NCI-H2171 (cell line): ENCODE measurements around the gene LSM3.

Experiments
- DNase-seq: peaks from one replicate; lab custom pipeline; 2025; lab: John Stamatoyannopoulos, UW

The LSM3 gene

DNA sequence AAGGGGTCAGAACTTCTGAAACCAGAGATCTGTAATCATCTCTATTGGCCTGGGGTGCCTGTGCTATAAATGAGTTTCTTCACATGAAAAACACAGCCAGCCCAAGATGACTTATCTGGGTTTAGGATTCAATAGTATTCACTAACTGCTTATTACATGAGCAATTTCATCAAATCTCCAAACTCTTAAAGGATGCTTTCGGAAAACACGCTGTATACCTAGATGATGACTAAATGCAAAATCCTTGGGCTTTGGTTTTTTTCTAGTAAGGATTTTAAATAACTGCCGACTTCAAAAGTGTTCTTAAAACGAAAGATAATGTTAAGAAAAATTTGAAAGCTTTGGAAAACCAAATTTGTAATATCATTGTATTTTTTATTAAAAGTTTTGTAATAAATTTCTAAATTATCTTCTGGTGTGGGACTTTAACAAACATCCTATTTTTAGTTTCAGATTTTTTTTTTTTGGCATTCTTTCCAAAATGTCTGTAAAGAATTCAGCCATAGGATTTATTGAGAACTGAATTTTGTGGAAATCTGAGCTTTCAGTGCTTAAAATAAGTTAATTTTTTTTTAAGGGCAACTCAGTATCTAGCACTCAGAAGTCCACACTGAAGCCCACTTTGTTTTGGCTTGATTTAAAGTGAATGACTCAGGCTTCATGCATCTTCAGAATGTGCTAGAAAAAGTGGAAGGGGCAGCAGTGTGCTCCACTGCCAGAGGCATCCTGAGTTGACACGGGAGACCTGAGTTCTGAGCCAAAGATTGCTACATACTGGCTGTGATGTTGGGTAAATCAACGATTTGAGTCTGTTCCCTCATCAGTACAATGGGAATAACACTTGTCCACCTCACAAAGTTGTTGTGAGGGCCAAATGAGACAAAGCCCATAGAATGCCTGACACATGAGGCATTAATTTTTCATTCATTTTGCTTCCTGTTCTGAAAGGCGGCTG is 35.1 kb upstream of the LSM3 start:
- no peak for DNase-seq

GRCh38 chr3:14144423-14145075 is 34.1 kb upstream of the LSM3 start:
- DNase-seq: no peak

DNA sequence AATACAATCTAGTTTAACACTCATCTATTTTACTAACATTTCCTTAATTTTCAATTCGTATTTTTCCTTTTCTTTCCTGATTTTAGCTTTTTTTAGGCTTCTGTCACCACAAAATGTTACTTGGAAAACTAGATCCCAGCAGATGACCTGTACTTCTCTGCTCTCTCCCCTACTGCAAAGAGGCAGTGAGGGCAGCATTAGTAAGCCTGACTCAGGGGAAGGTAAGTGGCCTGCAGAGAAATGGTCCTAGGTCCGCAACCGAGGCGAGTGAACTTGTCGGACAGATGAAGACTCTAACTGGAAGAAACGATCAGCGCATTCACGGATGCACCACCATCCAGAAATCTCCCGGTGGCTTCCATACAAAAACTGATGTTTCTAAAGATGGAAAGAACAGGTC is 33.4 kb upstream of the LSM3 start:
- DNase-seq: no peak

GRCh38 chr3:14145670-14146380 is 32.8 kb upstream of the LSM3 start:
- no peak for DNase-seq

DNA sequence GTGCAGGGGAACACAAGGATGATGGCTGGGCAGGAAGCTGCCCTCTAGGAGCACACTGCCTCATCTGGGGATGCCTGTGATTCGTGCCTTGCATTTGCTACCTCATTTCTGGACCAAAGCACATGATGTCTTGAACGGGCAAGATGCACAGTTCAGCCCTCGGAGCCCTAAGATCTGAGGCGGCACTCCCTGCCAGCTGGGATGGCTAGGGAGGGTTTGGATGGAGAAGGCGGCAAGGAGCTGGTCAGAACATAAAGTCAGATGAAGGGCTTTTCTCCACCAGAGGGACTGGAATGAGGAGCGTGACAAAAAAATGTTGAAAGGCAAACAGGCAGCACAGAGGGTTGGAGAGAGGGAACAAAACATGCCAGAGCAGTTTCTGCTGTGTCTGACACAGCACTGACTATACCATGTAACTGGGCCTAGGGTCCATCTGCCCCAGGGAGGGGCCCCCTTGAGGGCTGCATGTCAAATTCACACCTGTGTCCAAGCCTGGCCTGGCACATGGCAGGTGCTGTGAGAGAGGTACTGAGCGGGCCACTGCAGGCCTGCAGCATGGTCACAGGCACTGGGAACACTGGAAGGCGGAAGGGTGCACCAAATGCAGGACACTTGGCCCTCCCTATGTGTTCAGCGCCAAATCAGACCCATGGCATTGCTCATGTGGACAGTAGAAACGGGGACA is 32.1 kb upstream of the LSM3 start:
- DNase-seq: no peak

- no peak for DNase-seq
Observed at GRCh38 chr3:14147066-14147435, 31.6 kb upstream of the LSM3 start.

DNA sequence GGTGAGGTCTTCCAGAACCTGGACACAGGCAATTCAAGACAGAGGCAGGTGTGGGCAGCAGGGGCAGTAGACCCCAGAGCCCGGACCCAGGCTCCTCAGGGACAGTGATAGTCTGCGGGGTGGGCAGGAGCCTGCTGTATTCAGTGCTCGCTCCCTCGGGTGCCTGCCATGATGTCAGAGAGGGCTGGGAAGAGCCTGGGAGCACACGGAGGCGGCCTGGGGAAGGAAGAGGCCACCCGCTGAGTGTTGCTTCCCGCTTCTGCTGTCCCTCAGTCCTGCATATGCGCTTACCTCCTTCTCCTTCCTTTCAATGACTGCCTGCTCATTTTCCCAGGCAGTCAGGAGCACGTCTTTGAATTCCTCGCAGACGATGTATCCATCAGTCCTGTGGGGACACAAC is 31.0 kb upstream of the LSM3 start:
- DNase-seq: no peak

DNA sequence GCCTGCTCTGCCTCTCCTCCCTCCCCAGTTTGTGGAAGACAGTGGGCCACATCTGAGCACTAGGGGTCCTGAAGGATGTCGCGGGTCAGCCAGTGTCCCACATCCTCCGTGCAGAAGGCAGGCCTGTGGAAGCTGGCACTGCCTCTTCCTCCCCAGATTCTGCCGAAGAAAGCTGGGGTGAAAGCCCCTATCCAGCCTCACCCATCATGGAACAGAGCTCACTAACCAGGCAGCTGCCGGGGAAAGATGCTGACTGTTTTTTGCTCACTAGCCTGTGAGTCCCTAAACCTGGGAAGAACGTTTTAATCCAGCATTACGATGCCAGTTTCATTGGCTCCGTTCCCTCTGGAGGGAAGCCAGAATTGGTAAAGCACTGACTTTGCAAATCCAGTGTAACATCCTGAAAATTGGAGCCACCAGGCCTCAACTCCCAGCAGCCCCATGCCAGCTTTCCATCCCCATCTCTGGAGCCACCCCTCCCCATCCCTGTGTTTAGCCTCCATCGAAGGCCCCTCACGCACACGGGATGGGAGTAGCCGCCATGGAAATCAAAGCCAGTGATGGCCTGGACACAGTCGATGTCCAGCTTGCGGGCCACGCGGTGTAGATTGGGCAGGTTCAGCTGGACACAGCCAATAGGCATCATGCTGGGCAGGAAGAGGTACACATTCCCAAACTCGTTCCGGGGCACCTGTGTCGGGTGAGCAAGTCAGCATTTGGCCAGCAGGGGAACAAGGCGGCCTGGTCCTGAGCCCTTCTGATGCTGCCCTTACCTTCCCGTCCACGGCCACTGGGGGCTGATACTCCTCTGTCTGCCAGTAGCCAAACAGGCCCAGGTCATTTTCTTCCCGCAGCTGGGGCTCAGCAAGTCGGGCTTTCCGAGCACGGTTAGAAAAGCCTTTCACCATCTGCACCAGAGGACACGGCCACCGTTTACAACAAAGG is 30.3 kb upstream of the LSM3 start:
- DNase-seq: no peak

DNA sequence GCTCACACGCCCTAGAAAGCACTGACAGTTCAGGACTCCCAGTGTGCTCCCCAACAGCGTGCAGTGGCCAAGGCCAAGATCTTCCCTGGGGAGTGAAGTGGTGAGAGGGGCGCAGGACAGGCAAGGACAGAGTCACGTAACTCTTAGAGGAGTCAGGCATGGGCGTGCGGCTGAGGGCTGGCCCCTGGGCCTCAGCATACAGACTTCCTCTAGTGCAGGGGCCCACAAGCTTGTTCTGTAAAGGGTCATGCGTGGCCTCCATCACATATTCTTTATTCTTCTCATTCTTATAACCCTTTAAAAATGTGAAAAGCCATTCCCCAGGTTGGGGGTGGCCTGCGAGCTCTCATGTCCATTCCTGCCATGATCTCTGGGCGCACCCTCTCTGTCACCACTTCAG is 28.5 kb upstream of the LSM3 start:
- no peak for DNase-seq

DNA sequence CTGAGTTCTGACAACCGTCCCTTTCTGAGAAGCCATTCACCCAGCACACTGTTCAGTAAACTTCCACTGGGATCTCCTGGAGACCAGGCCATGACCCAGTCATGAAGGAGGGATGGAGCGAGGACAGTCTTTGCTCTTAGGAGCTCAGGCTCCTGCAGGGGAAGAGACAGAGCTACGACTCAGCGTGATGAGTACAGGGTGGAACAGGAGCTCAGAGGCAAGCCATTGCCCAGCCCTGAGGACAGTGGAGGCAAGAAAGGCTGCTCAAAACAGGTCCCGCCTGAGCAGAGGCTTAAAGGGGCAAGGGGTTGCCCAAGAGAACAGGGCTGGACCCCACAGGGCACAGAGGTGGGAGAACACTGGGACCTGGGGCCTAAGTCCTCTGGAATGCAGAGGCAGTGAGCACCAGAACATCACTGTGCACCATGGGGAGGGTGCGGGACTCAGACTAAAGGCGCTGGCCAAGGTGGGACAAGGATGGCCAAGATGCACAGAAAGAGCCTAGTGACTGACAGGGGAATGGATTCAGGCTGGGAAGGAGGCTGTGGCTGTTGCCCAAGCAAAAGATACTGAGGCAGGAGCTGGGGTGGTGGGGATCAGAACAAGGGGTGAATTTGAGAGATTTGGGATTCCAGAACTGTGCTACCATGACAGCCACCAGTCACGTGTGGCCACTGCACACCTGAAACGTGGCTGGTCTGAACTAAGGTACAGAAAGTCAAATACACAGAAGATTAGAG is 28.0 kb upstream of the LSM3 start:
- DNase-seq: no peak

DNA sequence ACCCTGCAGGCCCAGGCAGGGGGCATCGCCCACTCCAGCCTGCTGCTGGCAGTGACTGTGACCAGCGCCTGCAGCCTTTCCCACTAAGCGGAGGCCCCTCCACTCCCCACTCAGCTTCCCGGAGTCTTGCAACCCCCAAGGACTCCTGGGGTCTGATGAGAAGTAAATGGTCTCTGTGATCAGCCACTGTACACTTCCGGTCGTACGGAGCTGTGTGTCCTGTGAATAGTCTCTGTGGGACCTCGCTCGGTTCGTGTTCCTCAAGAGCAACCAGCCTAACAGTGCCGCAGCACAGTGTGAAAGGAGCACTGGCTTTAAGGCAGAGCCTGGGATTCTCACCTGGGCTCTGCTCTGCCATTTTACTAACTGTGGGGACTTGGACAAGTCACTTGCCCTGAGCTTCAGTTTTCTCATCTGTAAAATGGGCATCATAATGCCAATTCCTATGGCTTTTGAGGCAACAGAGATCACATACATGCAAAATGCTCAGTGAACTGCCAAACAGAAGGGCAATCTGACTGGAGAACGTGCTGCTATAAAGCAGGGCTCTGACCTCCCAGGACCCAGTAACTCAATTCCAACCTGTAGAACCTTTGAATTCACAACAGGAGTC is 27.0 kb upstream of the LSM3 start:
- DNase-seq: no peak

DNA sequence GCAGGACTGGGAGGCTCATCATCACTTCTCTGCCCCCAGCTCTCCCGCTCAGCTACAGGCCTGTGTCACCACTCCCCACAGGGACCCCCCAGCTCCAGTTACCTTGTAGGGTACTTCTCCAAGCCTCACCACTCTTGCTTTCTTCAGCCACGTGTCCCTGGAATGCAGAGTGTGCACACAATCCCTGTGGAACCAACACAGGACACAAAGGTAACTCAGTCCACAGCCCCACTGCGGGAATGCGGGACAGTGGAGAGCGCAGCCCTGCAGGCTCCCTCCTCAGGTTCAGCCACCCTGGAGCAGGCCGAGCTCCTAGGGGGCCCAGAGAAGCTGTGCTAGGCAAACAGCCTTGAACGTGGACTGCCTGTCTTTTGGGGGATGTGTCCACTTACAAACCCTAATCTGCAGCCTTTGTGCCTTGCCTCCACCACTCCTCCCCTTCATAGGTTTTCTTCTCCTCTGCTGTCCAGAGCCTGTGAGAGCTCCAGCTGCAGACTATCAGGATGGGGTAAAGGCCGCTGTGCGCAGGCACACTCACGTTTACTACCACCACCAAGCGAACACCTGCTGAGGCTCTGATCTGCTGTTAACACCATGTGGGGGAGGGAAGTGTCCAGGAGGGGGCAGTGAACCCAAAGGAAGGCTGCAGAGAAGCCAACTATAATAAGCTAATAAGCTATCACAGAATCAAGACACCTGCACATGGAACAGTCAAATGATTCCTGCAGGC is 26.2 kb upstream of the LSM3 start:
- DNase-seq: no peak

GRCh38 chr3:14152963-14153355 is 25.7 kb upstream of the LSM3 start:
- DNase-seq: no peak

DNA sequence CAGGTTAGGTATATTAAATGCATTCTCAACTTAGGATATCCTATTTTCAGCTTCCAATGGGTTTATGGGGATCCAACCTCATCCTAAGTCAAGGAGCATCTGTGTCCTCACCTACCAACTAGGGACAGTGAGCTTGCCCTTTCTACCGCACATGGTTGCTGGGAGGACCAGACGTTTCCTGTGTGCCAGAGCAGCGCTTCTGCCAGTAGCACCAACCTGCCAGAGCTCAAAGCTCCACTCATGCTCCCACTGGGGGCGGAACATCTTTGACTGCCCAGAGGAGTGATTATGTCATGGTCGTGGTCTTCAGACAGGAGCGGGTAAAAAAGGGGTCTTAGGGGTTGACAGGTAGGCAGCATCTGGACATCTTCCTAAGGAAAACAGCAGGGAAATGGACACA is 25.0 kb upstream of the LSM3 start:
- DNase-seq: no peak

DNA sequence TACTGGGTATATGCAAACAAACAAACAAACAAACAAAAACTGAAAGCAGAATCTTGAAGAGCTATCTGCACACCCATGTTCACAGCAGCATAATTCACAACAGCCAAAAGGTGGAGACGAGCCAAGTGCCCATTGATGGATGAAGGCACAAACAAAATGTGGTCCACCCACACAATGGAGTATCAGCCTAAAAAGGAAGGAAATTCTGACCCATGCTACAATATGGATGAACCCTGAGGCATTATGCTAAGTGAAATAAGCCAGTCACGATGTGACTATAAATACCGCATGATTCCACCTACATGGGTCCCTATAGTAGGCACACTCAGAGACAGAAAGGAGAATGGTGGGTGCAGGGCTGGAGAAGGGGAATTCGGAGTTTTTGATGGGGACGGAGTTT is 24.3 kb upstream of the LSM3 start:
- no peak for DNase-seq

DNA sequence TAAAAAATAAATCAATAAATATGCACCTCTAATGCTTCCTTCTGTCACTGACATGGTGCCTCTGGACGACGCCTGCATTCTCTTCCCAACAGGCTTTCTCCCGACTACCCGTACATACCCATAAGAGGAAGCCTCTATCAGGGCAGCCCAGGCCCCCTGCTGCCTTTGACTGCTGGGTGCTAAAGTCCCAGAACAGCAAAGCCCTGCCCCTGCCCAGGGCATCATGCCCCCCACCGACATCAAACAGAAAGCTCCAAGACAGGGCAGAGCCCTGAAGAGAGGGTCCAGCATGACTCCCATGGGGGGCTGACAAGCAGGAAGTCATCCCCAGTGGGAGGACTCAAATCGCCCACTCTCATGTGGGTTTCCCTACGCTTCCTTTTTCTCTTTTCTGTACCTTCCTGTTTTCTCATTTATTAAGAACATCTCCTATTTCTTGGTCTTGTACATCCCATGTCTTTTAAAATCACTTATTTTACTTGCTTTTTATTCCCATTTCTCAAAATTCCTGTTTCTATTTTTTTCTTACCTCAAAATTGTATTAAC is 23.6 kb upstream of the LSM3 start:
- no peak for DNase-seq

DNA sequence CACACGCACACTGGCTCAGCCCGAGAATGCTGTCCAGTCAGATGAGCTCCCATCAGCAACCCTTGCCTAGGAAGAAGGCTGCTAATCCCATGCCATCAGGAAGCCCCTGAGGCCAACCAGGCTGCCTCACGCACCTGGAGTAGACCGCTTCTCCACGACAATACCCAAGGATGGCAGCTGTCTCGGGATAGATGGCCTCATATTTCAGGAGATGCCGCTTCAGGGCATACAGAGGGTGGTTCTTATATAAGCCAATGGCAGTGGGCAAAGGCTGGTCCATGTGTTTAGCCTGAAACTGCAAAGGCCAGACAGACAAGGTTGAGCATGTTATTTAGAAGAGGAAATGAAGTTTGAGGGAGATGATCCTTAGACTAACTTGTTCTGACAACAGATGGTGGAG is 22.4 kb upstream of the LSM3 start:
- no peak for DNase-seq

- DNase-seq: no peak
Observed at GRCh38 chr3:14156843-14157561, 21.6 kb upstream of the LSM3 start.
